Spinal cord (tissue), 10 donors: ENCODE results near the gene KREMEN2. TPM values are rescaled to one million over a fixed set of nuclear protein-coding genes. Genes with fewer than 3 reads are reported as not detected.

ENCODE experiments used
- DNase-seq, 6 donors: peaks; one replicate each; pipeline versions ENCODE4 v3.0.0 to v3.0.0-alpha.2; 2013 to 2015; ENCODE audit warnings: low spot score in 6 of 6, low read depth in 4 of 6
- H3K27ac ChIP-seq: one replicate; pipeline ENCODE4 v1.5.1; 2013; ENCODE audit warnings: low read depth, low read length, control low read depth
- H3K27me3 ChIP-seq: one replicate; pipeline ENCODE4 v1.6.1; 2013; ENCODE audit warnings: low read length; ENCODE audit not compliant: control insufficient read depth, insufficient read depth
- H3K36me3 ChIP-seq: one replicate; pipeline ENCODE4 v1.6.1; 2013; ENCODE audit warnings: low read length; ENCODE audit not compliant: control insufficient read depth, insufficient read depth
- H3K4me1 ChIP-seq: one replicate; pipeline ENCODE4 v1.6.1; 2013; ENCODE audit warnings: low read length; ENCODE audit not compliant: control insufficient read depth, insufficient read depth
- H3K4me3 ChIP-seq: one replicate; pipeline ENCODE4 v1.5.1; 2013; ENCODE audit warnings: low read depth, low read length, control low read depth
- H3K9me3 ChIP-seq: one replicate; pipeline ENCODE4 v1.6.1; 2013; ENCODE audit warnings: low read length; ENCODE audit not compliant: control insufficient read depth, insufficient read depth
- WGBS: methylation state at CpG from one replicate; pipeline ENCODE4 v1.1.5; 2013; ENCODE audit warnings: missing lambda C conversion rate; ENCODE audit not compliant: insufficient coverage; 5-methylcytosine and 5-hydroxymethylcytosine counted together
- long read RNA-seq, 4 donors: transcript quantifications; one replicate each; lab custom pipeline, GENCODE V29; 2026
- polyA plus RNA-seq, 2 donors: library from polyadenylated mRNA; unstranded; fragments of 120-200 nt; gene quantifications; one replicate each; pipeline ENCODE4 v1.2.1, GENCODE V29; 2013; ENCODE audit not compliant: insufficient read length in 2 of 2
- total RNA-seq, 2 donors: library from RNA; depleted of rRNA in 1 of 2; stranded (reverse); fragments of 120-200 nt in 1 of 2; fragments of >200 nt in 1 of 2; gene quantifications; one replicate each; pipeline versions ENCODE4 v1.2.3 to v1.2.4, GENCODE V29; 2013 to 2014
- donor health status: healthy.

KREMEN2 gene
- total RNA-seq = under 1 TPM; 0.17 to 0.20 TPM
- polyA plus RNA-seq = 1 to 10 TPM; 1.4 to 1.6 TPM
- long read RNA-seq, donor 1 = 0 reads
- long read RNA-seq, donor 2 = 0 reads
- long read RNA-seq, donor 3 = 0 reads
- long read RNA-seq, donor 4 = 0 reads

DNA sequence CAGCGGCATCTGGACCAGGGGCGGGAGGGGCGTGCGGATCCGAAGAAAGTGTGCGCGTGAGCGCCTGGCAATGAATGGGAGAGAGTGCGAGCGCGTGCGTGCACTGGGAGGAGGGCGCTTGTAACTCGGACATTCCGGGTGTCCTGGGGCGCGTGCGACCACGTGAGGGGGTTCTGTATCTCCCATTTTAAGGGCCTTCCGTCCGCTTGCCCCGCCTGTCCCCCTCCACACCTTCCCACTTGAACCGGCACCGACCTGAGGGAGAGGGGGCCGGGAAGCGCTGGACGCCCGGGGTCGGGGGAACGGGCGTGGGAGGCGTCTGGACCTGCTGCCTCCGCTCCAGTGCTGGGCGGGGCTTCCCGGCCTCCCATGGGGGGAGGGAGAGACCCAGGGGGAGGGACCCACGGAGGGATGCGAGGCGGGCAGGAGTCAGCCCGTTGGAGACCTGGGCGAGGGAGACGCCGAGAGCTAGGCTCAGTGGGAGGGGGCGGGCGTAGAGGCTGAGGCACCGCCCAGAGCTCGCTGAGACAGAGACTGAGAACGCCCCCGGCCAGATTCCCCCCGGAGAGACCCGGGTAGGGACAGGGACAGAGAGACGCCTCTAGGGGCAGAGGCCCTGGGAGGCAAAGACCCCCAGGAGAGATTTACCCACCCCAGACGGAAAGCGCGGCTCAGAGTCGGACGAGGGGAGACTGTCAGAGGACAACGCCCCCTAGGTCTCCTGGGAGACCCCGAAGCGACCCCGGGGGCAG, at the start of gene KREMEN2:
Gene KREMEN2, plus strand, starts transcription at position 553 of the 752 bp plus-strand sequence. CDS start 246 bp downstream, outside the sequence.
- Histone ChIP-seq H3K27ac (no peak within 1 kb of the TSS), H3K27me3 (peaks cover 77% of the 10 kb centered on the region), H3K36me3 (peaks cover 7% of the 10 kb centered on the region), H3K9me3 (no peaks in the 10 kb centered on the region), H3K4me1 (peaks cover 48% of the 10 kb centered on the region), H3K4me3 (peak within 1 kb of the TSS; percentile 26)
- peak in 2 of 6 donors; percentile 42 to 51 for DNase-seq
- WGBS = under 1% methylated on average over 51 of the region's 60 CpGs

DNA sequence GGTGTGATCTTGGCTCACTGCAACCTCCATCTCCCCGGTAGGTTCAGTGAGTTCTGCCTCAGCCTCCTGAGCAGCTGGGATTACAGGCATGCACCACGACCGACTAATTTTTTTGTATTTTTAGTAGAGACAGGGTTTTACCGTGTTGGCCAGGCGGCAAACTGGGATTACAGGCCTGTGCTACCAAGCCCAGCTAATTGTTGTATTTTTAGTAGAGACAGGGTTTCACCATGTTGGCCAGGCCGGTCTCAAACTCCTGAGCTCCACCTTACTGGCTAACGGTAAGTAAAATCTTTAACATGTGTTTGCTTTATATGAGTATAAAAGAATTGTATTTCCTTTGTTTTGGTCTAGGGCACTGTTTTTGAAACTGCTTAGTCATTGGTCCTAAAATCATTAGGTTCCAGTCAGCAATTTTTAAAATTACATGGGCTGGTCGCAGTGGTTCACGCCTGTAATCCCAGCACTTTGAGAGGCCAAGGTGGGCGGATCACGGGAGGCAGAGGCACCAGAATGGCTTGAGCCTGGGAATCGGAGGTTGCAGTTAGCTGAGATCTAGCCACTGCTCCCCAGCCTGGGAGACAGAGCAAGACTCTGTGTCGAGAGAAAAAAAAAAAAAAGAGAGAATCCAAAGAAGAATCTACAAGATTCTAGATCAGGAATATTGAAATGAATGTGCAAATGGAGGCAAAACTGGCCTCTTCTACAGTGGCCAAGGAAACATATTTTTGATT, 48.7 kb upstream of the KREMEN2 start:
- Histone ChIP-seq H3K4me3 (no peak overlapping the region), H3K27ac (no peak overlapping the region), H3K36me3 (peaks cover 20% of the 10 kb centered on the region), H3K27me3 (no peaks in the 10 kb centered on the region), H3K9me3 (no peaks in the 10 kb centered on the region), H3K4me1 (peaks cover 22% of the 10 kb centered on the region)
- no peak for DNase-seq
- WGBS = 96% methylated on average over 10 of the region's 13 CpGs

DNA sequence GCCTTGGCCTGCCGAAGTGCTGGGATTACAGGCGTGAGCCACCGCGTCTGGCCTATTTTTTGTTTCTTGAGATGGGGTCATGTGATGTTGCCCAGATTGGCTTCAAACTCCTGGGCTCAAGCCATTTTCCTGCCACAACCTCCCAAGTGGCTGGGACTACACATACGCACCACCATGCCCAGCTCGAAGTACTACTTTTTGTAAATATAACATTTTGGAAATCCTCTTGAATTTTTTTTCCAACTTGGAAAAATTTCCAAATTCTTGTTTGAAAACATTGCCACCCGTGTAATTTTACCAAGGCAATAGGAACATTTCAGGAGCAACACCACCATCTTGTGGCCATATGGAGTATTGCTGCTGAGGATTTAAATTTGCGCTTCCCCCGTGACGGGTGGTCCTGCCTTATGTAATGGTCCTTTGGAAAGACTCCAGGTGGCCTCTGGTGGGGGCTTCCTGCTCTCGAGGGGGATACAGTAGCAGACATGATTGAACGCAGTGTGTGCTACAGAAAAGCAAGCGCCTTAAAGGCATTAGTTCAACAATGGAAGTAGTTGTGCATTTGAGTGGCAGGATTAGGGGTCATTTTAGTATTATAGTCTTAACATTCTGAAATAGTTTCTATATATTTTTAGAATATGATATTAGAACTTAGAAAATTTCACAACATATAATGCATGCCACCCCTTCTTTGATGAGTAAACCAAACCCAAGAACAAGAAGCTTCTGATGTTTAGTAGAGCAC, 44.4 kb upstream of the KREMEN2 start:
- Histone ChIP-seq H3K27me3 (no peaks in the 10 kb centered on the region), H3K9me3 (no peaks in the 10 kb centered on the region), H3K27ac (no peak overlapping the region), H3K4me3 (no peak overlapping the region), H3K36me3 (peaks cover 33% of the 10 kb centered on the region), H3K4me1 (peaks cover 11% of the 10 kb centered on the region)
- 5% methylated on average over 8 of the region's 13 CpGs for WGBS
- DNase-seq = peak in 4 of 6 donors; percentile 65 to 91 (median 80)

- Histone ChIP-seq H3K9me3 (no peaks in the 10 kb centered on the region), H3K27me3 (no peaks in the 10 kb centered on the region), H3K27ac (no peak overlapping the region), H3K36me3 (peaks cover 30% of the 10 kb centered on the region), H3K4me1 (peaks cover 29% of the 10 kb centered on the region), H3K4me3 (no peak overlapping the region)
- no peak for DNase-seq
- 98% methylated on average over 10 of the region's 14 CpGs for WGBS
These were observed 40.6 kb upstream of the KREMEN2 start for GRCh38 chr16:2923481-2923880.

- Histone ChIP-seq H3K27ac (no peak overlapping the region), H3K27me3 (no peaks in the 10 kb centered on the region), H3K4me1 (peaks cover 22% of the 10 kb centered on the region), H3K9me3 (no peaks in the 10 kb centered on the region), H3K4me3 (no peak overlapping the region), H3K36me3 (peaks cover 45% of the 10 kb centered on the region)
- WGBS = 52% methylated on average over 26 of the region's 42 CpGs
- peak in 2 of 6 donors; percentile 56 to 57 for DNase-seq
These were observed 38.9 kb upstream of the KREMEN2 start for GRCh38 chr16:2924901-2925755.

GRCh38 chr16:2925951-2926649, 38.0 kb upstream of the KREMEN2 start:
- Histone ChIP-seq H3K4me1 (peaks cover 22% of the 10 kb centered on the region), H3K9me3 (no peaks in the 10 kb centered on the region), H3K36me3 (peaks cover 50% of the 10 kb centered on the region), H3K27me3 (no peaks in the 10 kb centered on the region), H3K27ac (no peak overlapping the region), H3K4me3 (no peak overlapping the region)
- no peak for DNase-seq
- WGBS = 61% methylated on average over 5 of the region's 9 CpGs

GRCh38 chr16:2926650-2926999, 37.5 kb upstream of the KREMEN2 start:
- peak in 1 of 6 donors; percentile 67 for DNase-seq
- H3K27ac ChIP-seq = no peak overlapping the region
- no peaks in the 10 kb centered on the region for H3K27me3 ChIP-seq
- no peaks in the 10 kb centered on the region for H3K9me3 ChIP-seq
- no CpG with 5 or more reads among the region's 5 CpGs for WGBS
- peaks cover 22% of the 10 kb centered on the region for H3K4me1 ChIP-seq
- no peak overlapping the region for H3K4me3 ChIP-seq
- peaks cover 56% of the 10 kb centered on the region for H3K36me3 ChIP-seq

- WGBS = 11% methylated on average over 14 of the region's 19 CpGs
- peak in 5 of 6 donors; percentile 67 to 96 (median 71) for DNase-seq
- Histone ChIP-seq H3K27me3 (no peaks in the 10 kb centered on the region), H3K9me3 (no peaks in the 10 kb centered on the region), H3K4me3 (no peak overlapping the region), H3K36me3 (peaks cover 58% of the 10 kb centered on the region), H3K27ac (no peak overlapping the region), H3K4me1 (peaks cover 22% of the 10 kb centered on the region)
These were observed 36.9 kb upstream of the KREMEN2 start for GRCh38 chr16:2927010-2927646.
